Brain pericyte (primary cell): ENCODE measurements around the gene STRIT1.
"Not testable (repeated sequence)": the region's sequence is repeated elsewhere in the genome, so short reads cannot be mapped to it uniquely, and the experiment has no call there.

Experiments
- DNase-seq: peaks from one replicate; pipeline ENCODE4 v3.0.0-alpha.2; 2012; ENCODE audit warnings: low read depth, low spot score

STRIT1 gene

GRCh38 chr3:155270485-155271342 lies 22.8 kb downstream of the STRIT1 start:
- no peak for DNase-seq

GRCh38 chr3:155270063-155270462 lies 23.4 kb downstream of the STRIT1 start:
- DNase-seq, result no peak

- not testable (repeated sequence) for DNase-seq
These were observed 30.6 kb downstream of the STRIT1 start for GRCh38 chr3:155262855-155263254.

GRCh38 chr3:155262295-155262694 lies 31.2 kb downstream of the STRIT1 start:
- no peak for DNase-seq

GRCh38 chr3:155254445-155254844 lies 39.0 kb downstream of the STRIT1 start:
- no peak for DNase-seq

GRCh38 chr3:155252535-155252934 lies 40.9 kb downstream of the STRIT1 start:
- no peak for DNase-seq

GRCh38 chr3:155252021-155252420 lies 41.5 kb downstream of the STRIT1 start:
- DNase-seq, result no peak

GRCh38 chr3:155248531-155249187 lies 44.8 kb downstream of the STRIT1 start:
- no peak for DNase-seq

- no peak for DNase-seq
These were observed 48.8 kb downstream of the STRIT1 start for GRCh38 chr3:155244699-155245098.

GRCh38 chr3:155244216-155244615 lies 49.3 kb downstream of the STRIT1 start:
- no peak for DNase-seq

- no peak for DNase-seq
These were observed 50.0 kb downstream of the STRIT1 start for GRCh38 chr3:155243512-155243921.

- no peak for DNase-seq
These were observed 51.1 kb downstream of the STRIT1 start for GRCh38 chr3:155242342-155242741.

- no peak for DNase-seq
These were observed 51.9 kb downstream of the STRIT1 start for GRCh38 chr3:155241579-155241978.
